ENCODE results near the gene RASSF8.

RASSF8 gene

GRCh38 chr12:26058818-26059217 lies 100.3 kb downstream of the RASSF8 start:
- no peak for DNase-seq (ENCODE audit: low read depth)
- H3K4me3 ChIP-seq (replicated peaks; ENCODE audit: low read depth, low read length): no peak overlapping the region
- TF ChIP-seq CTCF (IDR thresholded peaks at IDR 0.05; ENCODE audit: low read length, missing control alignments): no peak

GRCh38 chr12:26062006-26062405 lies 103.5 kb downstream of the RASSF8 start:
- no peak overlapping the region for H3K4me3 ChIP-seq (replicated peaks; ENCODE audit: low read depth, low read length)

GRCh38 chr12:26062566-26062965 lies 104.1 kb downstream of the RASSF8 start:
- TF ChIP-seq CTCF (IDR thresholded peaks at IDR 0.05; ENCODE audit: low read length, missing control alignments): no peak
- no peak overlapping the region for H3K4me3 ChIP-seq (replicated peaks; ENCODE audit: low read depth, low read length)

More at GRCh38 chr12:26062006-26062405, 103.5 kb downstream of the RASSF8 start:
- DNase-seq (ENCODE audit: low read depth): no peak
- no peak for TF ChIP-seq CTCF (IDR thresholded peaks at IDR 0.05; ENCODE audit: low read length, missing control alignments)

GRCh38 chr12:26065451-26065850 lies 107.0 kb downstream of the RASSF8 start:
- no peak overlapping the region for H3K4me3 ChIP-seq (replicated peaks; ENCODE audit: low read depth, low read length)
- no peak for DNase-seq (ENCODE audit: low read depth)
- no peak for TF ChIP-seq CTCF (IDR thresholded peaks at IDR 0.05; ENCODE audit: low read length, missing control alignments)

More at GRCh38 chr12:26062566-26062965, 104.1 kb downstream of the RASSF8 start:
- peak; percentile 62 for DNase-seq (ENCODE audit: low read depth)

- TF ChIP-seq CTCF (IDR thresholded peaks at IDR 0.05; ENCODE audit: low read length, missing control alignments): no peak
- no peak overlapping the region for H3K4me3 ChIP-seq (replicated peaks; ENCODE audit: low read depth, low read length)
- DNase-seq (ENCODE audit: low read depth): no peak
Observed at GRCh38 chr12:26068503-26068902, 110.0 kb downstream of the RASSF8 start.

GRCh38 chr12:26069796-26070195 lies 111.3 kb downstream of the RASSF8 start:
- no peak for DNase-seq (ENCODE audit: low read depth)
- no peak overlapping the region for H3K4me3 ChIP-seq (replicated peaks; ENCODE audit: low read depth, low read length)
- no peak for TF ChIP-seq CTCF (IDR thresholded peaks at IDR 0.05; ENCODE audit: low read length, missing control alignments)

- TF ChIP-seq CTCF (IDR thresholded peaks at IDR 0.05; ENCODE audit: low read length, missing control alignments): no peak
- DNase-seq (ENCODE audit: low read depth): peak; percentile 20
- H3K4me3 ChIP-seq (replicated peaks; ENCODE audit: low read depth, low read length): no peak overlapping the region
Observed at GRCh38 chr12:26077915-26078702, 119.6 kb downstream of the RASSF8 start.
